Mesenchymal stem cell (in vitro differentiated cells and primary cell): ENCODE results near the gene SESN1.

Source experiments
- DNase-seq: peaks from one replicate; pipeline ENCODE4 v3.0.0-alpha.2; 2013
- H2AFZ ChIP-seq: one replicate; pipeline ENCODE4 v1.6.1; 2013; ENCODE audit warnings: low read depth, mild to moderate bottlenecking, control low read depth, inconsistent platforms, low read length, moderate library complexity
- H2AK5ac ChIP-seq: 2 replicates; pipeline ENCODE4 v1.6.1; 2013; ENCODE audit warnings: low read length, moderate library complexity, mild to moderate bottlenecking, inconsistent platforms; ENCODE audit not compliant: severe bottlenecking
- H2BK120ac ChIP-seq: one replicate; pipeline ENCODE4 v1.6.1; 2013; ENCODE audit warnings: low read depth, mild to moderate bottlenecking, inconsistent platforms, low read length, moderate library complexity
- H2BK12ac ChIP-seq, 2 experiments: one replicate each; pipeline ENCODE4 v1.6.1; 2013; ENCODE audit warnings: inconsistent platforms in 2 of 2, low read length in 2 of 2, mild to moderate bottlenecking in 2 of 2, moderate library complexity in 2 of 2, control low read depth in 1 of 2
- H2BK15ac ChIP-seq: one replicate; pipeline ENCODE4 v1.6.1; 2013; ENCODE audit warnings: mild to moderate bottlenecking, low read depth, inconsistent platforms; ENCODE audit not compliant: poor library complexity, severe bottlenecking
- H2BK5ac ChIP-seq: 2 replicates; pipeline ENCODE4 v1.6.1; 2013; ENCODE audit warnings: low read depth, mild to moderate bottlenecking, low read length, control low read depth, inconsistent platforms; ENCODE audit not compliant: poor library complexity, severe bottlenecking
- H3K14ac ChIP-seq, 2 experiments: one replicate each; pipeline ENCODE4 v1.6.1; 2013; ENCODE audit warnings: inconsistent platforms in 2 of 2, low read length in 2 of 2, control low read depth in 1 of 2, mild to moderate bottlenecking in 1 of 2, moderate library complexity in 1 of 2
- H3K18ac ChIP-seq, 2 experiments: one replicate each; pipeline ENCODE4 v1.6.1; 2013; ENCODE audit warnings: inconsistent platforms in 2 of 2, low read length in 2 of 2, control low read depth in 1 of 2, low read depth in 1 of 2, mild to moderate bottlenecking in 1 of 2
- H3K23ac ChIP-seq, 2 experiments: one replicate each; pipeline ENCODE4 v1.6.1; 2013; ENCODE audit warnings: inconsistent platforms in 2 of 2, low read length in 2 of 2, mild to moderate bottlenecking in 2 of 2, moderate library complexity in 2 of 2, control low read depth in 1 of 2
- H3K27ac ChIP-seq: 2 replicates; pipeline ENCODE4 v1.5.1; 2013; ENCODE audit warnings: mild to moderate bottlenecking, moderate library complexity, low read length, control low read depth, inconsistent platforms; ENCODE audit not compliant: poor library complexity, severe bottlenecking
- H3K27me3 ChIP-seq, 2 experiments: 2 replicates each; pipeline versions ENCODE4 v1.6.1 to v1.7.0; 2013; ENCODE audit warnings: low read length in 2 of 2, mild to moderate bottlenecking in 2 of 2, moderate library complexity in 2 of 2, control low read depth in 1 of 2, inconsistent platforms in 1 of 2; ENCODE audit not compliant: control insufficient read depth in 1 of 2, insufficient read depth in 1 of 2
- H3K36me3 ChIP-seq, 2 experiments: 2 replicates each; pipeline versions ENCODE4 v1.6.1 to v1.7.0; 2013; ENCODE audit warnings: low read length in 2 of 2, control low read depth in 1 of 2, inconsistent platforms in 1 of 2, low read depth in 1 of 2, mild to moderate bottlenecking in 1 of 2; ENCODE audit not compliant: insufficient read depth in 2 of 2, control insufficient read depth in 1 of 2
- H3K4ac ChIP-seq, 2 experiments: one replicate each; pipeline ENCODE4 v1.6.1; 2013; ENCODE audit warnings: inconsistent platforms in 2 of 2, low read length in 2 of 2, mild to moderate bottlenecking in 2 of 2, moderate library complexity in 2 of 2, control low read depth in 1 of 2, low read depth in 1 of 2
- H3K4me1 ChIP-seq: 2 replicates; pipeline ENCODE4 v1.6.1; 2013; ENCODE audit warnings: low read depth, low read length, control low read depth; ENCODE audit not compliant: control insufficient read depth, insufficient read depth
- H3K4me2 ChIP-seq: 2 replicates; pipeline ENCODE4 v1.6.1; 2013; ENCODE audit warnings: low read length, mild to moderate bottlenecking, inconsistent platforms; ENCODE audit not compliant: poor library complexity, severe bottlenecking
- H3K4me3 ChIP-seq, 2 experiments: 2 replicates each; pipeline versions ENCODE4 v1.5.1 to v1.7.0; 2013; ENCODE audit warnings: low read length in 2 of 2, mild to moderate bottlenecking in 2 of 2, control low read depth in 1 of 2, low read depth in 1 of 2; ENCODE audit not compliant: insufficient read depth in 1 of 2
- H3K79me1 ChIP-seq: replicated peaks from 2 replicates; pipeline ENCODE4 v1.6.1; 2013; ENCODE audit warnings: mild to moderate bottlenecking, control low read depth, low read length, inconsistent platforms; ENCODE audit not compliant: poor library complexity, severe bottlenecking
- H3K9ac ChIP-seq: 2 replicates; pipeline ENCODE4 v1.7.0; 2013; ENCODE audit warnings: mild to moderate bottlenecking, low read length, moderate library complexity
- H3K9me3 ChIP-seq: 2 replicates; pipeline ENCODE4 v1.7.0; 2013; ENCODE audit warnings: mild to moderate bottlenecking, low read length; ENCODE audit not compliant: control insufficient read depth
- H4K8ac ChIP-seq: one replicate; pipeline ENCODE4 v1.6.1; 2013; ENCODE audit warnings: inconsistent platforms, mild to moderate bottlenecking, low read length, moderate library complexity
- H4K91ac ChIP-seq: one replicate; pipeline ENCODE4 v1.6.1; 2013; ENCODE audit warnings: mild to moderate bottlenecking, low read length, inconsistent platforms
- WGBS: methylation state at CpG from one replicate; pipeline ENCODE4 v1.1.7; 2013; ENCODE audit warnings: mixed read lengths; 5-methylcytosine and 5-hydroxymethylcytosine counted together

Gene SESN1

GRCh38 chr6:108960601-108961000, 134.0 kb downstream of the SESN1 start:
- Histone ChIP-seq H3K9ac (no peak overlapping the region), H3K18ac (no peak overlapping the region), H3K9me3 (no peaks in the 10 kb centered on the region), H2AFZ (no peak overlapping the region), H2BK120ac (no peak overlapping the region), H4K8ac (no peak overlapping the region), H3K4me3 (no peak overlapping the region), H2BK15ac (no peak overlapping the region), H2BK5ac (no peak overlapping the region), H3K14ac (no peak overlapping the region), H2AK5ac (no peak overlapping the region), H3K27ac (no peak overlapping the region), H3K27me3 (no peaks in the 10 kb centered on the region), H3K23ac (no peak overlapping the region), H3K79me1 (no peaks in the 10 kb centered on the region), H2BK12ac (no peak overlapping the region), H3K36me3 (no peaks in the 10 kb centered on the region), H3K4me1 (no peaks in the 10 kb centered on the region), H4K91ac (no peak overlapping the region), H3K4ac (no peak overlapping the region), H3K4me2 (no peak overlapping the region)
- no peak for DNase-seq
- WGBS: 92% methylated on average over 7 of the region's 7 CpGs

- no peaks in the 10 kb centered on the region for H3K27me3 ChIP-seq
- no peak overlapping the region for H2BK15ac ChIP-seq
- no peak overlapping the region for H3K27ac ChIP-seq
- no peak overlapping the region for H4K8ac ChIP-seq
- H2AFZ ChIP-seq: no peak overlapping the region
- H3K4me2 ChIP-seq: no peak overlapping the region
- H3K23ac ChIP-seq: no peak overlapping the region
- H2BK12ac ChIP-seq: no peak overlapping the region
- no peak overlapping the region for H4K91ac ChIP-seq
- H2BK5ac ChIP-seq: no peak overlapping the region
- no peaks in the 10 kb centered on the region for H3K9me3 ChIP-seq
- H3K9ac ChIP-seq: no peak overlapping the region
- no peak overlapping the region for H2BK120ac ChIP-seq
- no peak overlapping the region for H3K4me3 ChIP-seq
- 96% methylated on average over 10 of the region's 10 CpGs for WGBS
- H3K4me1 ChIP-seq: no peaks in the 10 kb centered on the region
- no peaks in the 10 kb centered on the region for H3K36me3 ChIP-seq
- H3K18ac ChIP-seq: no peak overlapping the region
- no peak overlapping the region for H3K4ac ChIP-seq
- no peaks in the 10 kb centered on the region for H3K79me1 ChIP-seq
- H2AK5ac ChIP-seq: no peak overlapping the region
- no peak for DNase-seq
- no peak overlapping the region for H3K14ac ChIP-seq
Measured at GRCh38 chr6:108959972-108960582, 134.6 kb downstream of the SESN1 start.

GRCh38 chr6:108958900-108959770, 135.5 kb downstream of the SESN1 start:
- 91% methylated on average over 3 of the region's 10 CpGs for WGBS
- H3K9me3 ChIP-seq: no peaks in the 10 kb centered on the region
- H3K14ac ChIP-seq: no peak overlapping the region
- no peak for DNase-seq
- H2BK15ac ChIP-seq: no peak overlapping the region
- no peak overlapping the region for H2BK12ac ChIP-seq
- no peaks in the 10 kb centered on the region for H3K79me1 ChIP-seq
- H2BK5ac ChIP-seq: no peak overlapping the region
- no peaks in the 10 kb centered on the region for H3K27me3 ChIP-seq
- no peaks in the 10 kb centered on the region for H3K4me1 ChIP-seq
- H3K4me2 ChIP-seq: no peak overlapping the region
- H3K9ac ChIP-seq: no peak overlapping the region
- no peak overlapping the region for H3K23ac ChIP-seq
- no peak overlapping the region for H2AK5ac ChIP-seq
- H3K18ac ChIP-seq: no peak overlapping the region
- no peak overlapping the region for H3K4ac ChIP-seq
- H4K91ac ChIP-seq: no peak overlapping the region
- no peak overlapping the region for H2AFZ ChIP-seq
- no peak overlapping the region for H3K27ac ChIP-seq
- H3K36me3 ChIP-seq: no peaks in the 10 kb centered on the region
- H3K4me3 ChIP-seq: no peak overlapping the region
- no peak overlapping the region for H2BK120ac ChIP-seq
- H4K8ac ChIP-seq: no peak overlapping the region

GRCh38 chr6:108957221-108957620, 137.4 kb downstream of the SESN1 start:
- Histone ChIP-seq H4K8ac (no peak overlapping the region), H3K9ac (no peak overlapping the region), H2BK15ac (no peak overlapping the region), H3K14ac (no peak overlapping the region), H3K36me3 (peaks cover 0 to 3% of the 10 kb centered on the region in 2 experiments), H2BK5ac (no peak overlapping the region), H3K9me3 (no peaks in the 10 kb centered on the region), H2AFZ (no peak overlapping the region), H3K4me1 (peaks cover 2% of the 10 kb centered on the region), H4K91ac (no peak overlapping the region), H3K27me3 (no peaks in the 10 kb centered on the region), H3K4me2 (no peak overlapping the region), H3K27ac (no peak overlapping the region), H2BK120ac (no peak overlapping the region), H3K4ac (no peak overlapping the region), H3K18ac (no peak overlapping the region), H3K79me1 (no peaks in the 10 kb centered on the region), H2BK12ac (no peak overlapping the region), H2AK5ac (no peak overlapping the region), H3K4me3 (no peak overlapping the region), H3K23ac (no peak overlapping the region)
- no peak for DNase-seq
- 80% methylated on average over 4 of the region's 4 CpGs for WGBS
